T follicular helper cell (primary cell): ENCODE data around the gene LRRC3C.
A peak's percentile ranks its signal among the peaks of the same experiment; 100 is the strongest.
"Not testable (repeated sequence)": the region's sequence is repeated elsewhere in the genome, so short reads cannot be mapped to it uniquely, and the experiment has no call there.

ENCODE experiments used
- DNase-seq: peaks from one replicate; pipeline ENCODE4 v3.0.0-alpha.2; 2020; ENCODE audit warnings: low read depth
- total RNA-seq, 2 experiments: gene quantifications; one replicate each; lab custom pipeline; 2026; lab: John Stamatoyannopoulos, UW

LRRC3C gene
- total RNA-seq = 0.06 to 0.09 reads per million in 2 experiments

GRCh38 chr17:39927101-39927928, at the start of gene LRRC3C, which contains the start of gene ORMDL3:
LRRC3C (plus strand) TSS chr17:39927732; CDS start chr17:39941524, 13,792 bp downstream.
ORMDL3 (minus strand) TSS chr17:39927601; CDS start chr17:39924203, 3,398 bp downstream.
- peak; percentile 84 for DNase-seq

- not testable (repeated sequence) for DNase-seq
Observed at GRCh38 chr17:39886102-39886501, 41.4 kb upstream of the LRRC3C start.

GRCh38 chr17:39887078-39887477, 40.5 kb upstream of the LRRC3C start:
- DNase-seq = no peak

- no peak for DNase-seq
Observed at GRCh38 chr17:39889200-39889599, 38.3 kb upstream of the LRRC3C start.

GRCh38 chr17:39894681-39895376, 32.7 kb upstream of the LRRC3C start:
- no peak for DNase-seq

- no peak for DNase-seq
Observed at GRCh38 chr17:39898088-39898487, 29.4 kb upstream of the LRRC3C start.

GRCh38 chr17:39899215-39899614, 28.3 kb upstream of the LRRC3C start:
- DNase-seq = no peak

- not testable (repeated sequence) for DNase-seq
Observed at GRCh38 chr17:39902027-39902426, 25.5 kb upstream of the LRRC3C start.

- DNase-seq = no peak
Observed at GRCh38 chr17:39903158-39903884, 24.2 kb upstream of the LRRC3C start.

GRCh38 chr17:39904990-39905288, 22.6 kb upstream of the LRRC3C start:
- no peak for DNase-seq

GRCh38 chr17:39908789-39909352, 18.7 kb upstream of the LRRC3C start:
- no peak for DNase-seq

- DNase-seq = no peak
Observed at GRCh38 chr17:39913989-39914388, 13.5 kb upstream of the LRRC3C start.

- no peak for DNase-seq
Observed at GRCh38 chr17:39915559-39915958, 12.0 kb upstream of the LRRC3C start.

GRCh38 chr17:39916918-39917317, 10.6 kb upstream of the LRRC3C start:
- no peak for DNase-seq

- DNase-seq = no peak
Observed at GRCh38 chr17:39919087-39919683, 8.3 kb upstream of the LRRC3C start.

GRCh38 chr17:39920218-39921210, 7.0 kb upstream of the LRRC3C start:
- no peak for DNase-seq

- no peak for DNase-seq
Observed at GRCh38 chr17:39921323-39921722, 6.2 kb upstream of the LRRC3C start.

- no peak for DNase-seq
Observed at GRCh38 chr17:39922006-39922405, 5.5 kb upstream of the LRRC3C start.

GRCh38 chr17:39923230-39923629, 4.3 kb upstream of the LRRC3C start:
- no peak for DNase-seq
